Measurements from ENCODE around the gene RRBP1.

Gene RRBP1

GRCh38 chr20:17605131-17605660 lies 76.8 kb downstream of the RRBP1 start:
- DNase-seq: no peak

- no peak for DNase-seq
Observed at GRCh38 chr20:17602493-17602892, 79.5 kb downstream of the RRBP1 start.

GRCh38 chr20:17601957-17602356 lies 80.1 kb downstream of the RRBP1 start:
- no peak for DNase-seq

- no peak for DNase-seq
Observed at GRCh38 chr20:17598013-17598550, 84.0 kb downstream of the RRBP1 start.

GRCh38 chr20:17595856-17596255 lies 86.2 kb downstream of the RRBP1 start:
- DNase-seq: no peak

- DNase-seq: no peak
Observed at GRCh38 chr20:17594443-17594842, 87.6 kb downstream of the RRBP1 start.

GRCh38 chr20:17593902-17594301 lies 88.1 kb downstream of the RRBP1 start:
- no peak for DNase-seq

GRCh38 chr20:17590245-17590644 lies 91.8 kb downstream of the RRBP1 start:
- no peak for DNase-seq

- DNase-seq: no peak
Observed at GRCh38 chr20:17589161-17589834, 92.7 kb downstream of the RRBP1 start.

- no peak for DNase-seq
Observed at GRCh38 chr20:17587824-17588223, 94.2 kb downstream of the RRBP1 start.

GRCh38 chr20:17587148-17587547 lies 94.9 kb downstream of the RRBP1 start:
- DNase-seq: no peak

- no peak for DNase-seq
Observed at GRCh38 chr20:17586250-17586649, 95.8 kb downstream of the RRBP1 start.

GRCh38 chr20:17584689-17585088 lies 97.4 kb downstream of the RRBP1 start:
- no peak for DNase-seq

- no peak for DNase-seq
Observed at GRCh38 chr20:17583126-17583525, 98.9 kb downstream of the RRBP1 start.

- DNase-seq: no peak
Observed at GRCh38 chr20:17580895-17581294, 101.1 kb downstream of the RRBP1 start.

- DNase-seq: no peak
Observed at GRCh38 chr20:17579369-17580039, 102.5 kb downstream of the RRBP1 start.

GRCh38 chr20:17576215-17576614 lies 105.8 kb downstream of the RRBP1 start:
- no peak for DNase-seq

GRCh38 chr20:17573463-17573862 lies 108.6 kb downstream of the RRBP1 start:
- no peak for DNase-seq

GRCh38 chr20:17572034-17572638 lies 109.9 kb downstream of the RRBP1 start:
- DNase-seq: no peak

GRCh38 chr20:17571153-17571527 lies 110.9 kb downstream of the RRBP1 start:
- DNase-seq: peak; percentile 9

- DNase-seq: peak; percentile 33
Observed at GRCh38 chr20:17570347-17571152, 111.5 kb downstream of the RRBP1 start.

GRCh38 chr20:17569616-17570346 lies 112.3 kb downstream of the RRBP1 start, which contains the start of gene DSTN:
Gene DSTN (plus strand): TSS chr20:17570075. CDS start chr20:17570209, 134 bp downstream.
- DNase-seq: peak; percentile 90

Measured in CD4-positive, alpha-beta T cell treated with Interleukin-17A for 4 hours (primary cell).